Smooth muscle cell (in vitro differentiated cells): ENCODE measurements around the gene LRR1. TPM values are rescaled to one million over a fixed set of nuclear protein-coding genes. Genes with fewer than 3 reads are reported as not detected.
A peak's percentile ranks its signal among the peaks of the same experiment; 100 is the strongest.

ENCODE experiments used
- DNase-seq: peaks from one replicate; lab custom pipeline; 2025; ENCODE audit not compliant: unreplicated experiment; lab: John Stamatoyannopoulos, UW
- H2AFZ ChIP-seq: fragments of 200-600 bp; sonication (generic); 2 replicates; pipeline ENCODE4 v1.6.0; 2016; ENCODE audit warnings: antibody characterized with exemption, low read depth, mild to moderate bottlenecking
- H3F3A ChIP-seq: fragments of 200-600 bp; sonication (generic); 2 replicates; pipeline ENCODE4 v1.6.0; 2017; ENCODE audit warnings: antibody characterized with exemption, low read depth
- H3K27ac ChIP-seq: fragments of 200-600 bp; sonication (generic); 2 replicates; pipeline ENCODE4 v1.5.1; 2016; ENCODE audit warnings: low read depth, mild to moderate bottlenecking
- H3K27me3 ChIP-seq: fragments of 200-600 bp; sonication (generic); 2 replicates; pipeline ENCODE4 v1.6.1; 2016; ENCODE audit warnings: low read depth, mild to moderate bottlenecking
- H3K36me3 ChIP-seq: fragments of 200-600 bp; sonication (generic); 2 replicates; pipeline ENCODE4 v1.5.1; 2016; ENCODE audit warnings: low read depth
- H3K4me1 ChIP-seq: fragments of 200-600 bp; sonication (generic); 2 replicates; pipeline ENCODE4 v1.5.1; 2016; ENCODE audit warnings: low read depth
- H3K4me2 ChIP-seq: fragments of 200-600 bp; sonication (generic); 2 replicates; pipeline ENCODE4 v1.6.0; 2016; ENCODE audit warnings: mild to moderate bottlenecking
- H3K4me3 ChIP-seq: fragments of 200-600 bp; sonication (generic); 2 replicates; pipeline ENCODE4 v1.5.1; 2016; ENCODE audit warnings: mild to moderate bottlenecking
- H3K79me2 ChIP-seq: fragments of 200-600 bp; sonication (generic); 2 replicates; pipeline ENCODE4 v1.6.0; 2016; ENCODE audit warnings: low read depth, mild to moderate bottlenecking
- H3K9ac ChIP-seq: fragments of 200-600 bp; sonication (generic); 2 replicates; pipeline ENCODE4 v1.6.0; 2016; ENCODE audit warnings: low read depth
- H3K9me3 ChIP-seq: fragments of 200-600 bp; sonication (generic); replicated peaks from 2 replicates; pipeline ENCODE4 v1.5.1; 2016; ENCODE audit warnings: low read depth
- H4K20me1 ChIP-seq: fragments of 200-600 bp; sonication (generic); 2 replicates; pipeline ENCODE4 v1.6.0; 2016; ENCODE audit warnings: low read depth
- CTCF ChIP-seq: fragments of 200-600 bp; sonication (generic); IDR thresholded peaks from 2 replicates; pipeline ENCODE4 v1.5.1; 2017; ENCODE audit warnings: borderline replicate concordance, mild to moderate bottlenecking, antibody characterized with exemption; ENCODE audit not compliant: insufficient read depth, poor library complexity, severe bottlenecking
- WGBS: methylation state at CpG from one replicate; pipeline ENCODE4 v1.1.7; 2016; ENCODE audit warnings: low lambda C conversion rate; 5-methylcytosine and 5-hydroxymethylcytosine counted together
- polyA plus RNA-seq: library from polyadenylated mRNA; unstranded; fragments of >200 nt; fragmentation: Nextera tagmentation; extraction: Ambion mirVana; gene quantifications from 2 replicates; pipeline ENCODE4 v1.2.1, GENCODE V29; 2016
- total RNA-seq: library from RNA; depleted of rRNA; stranded (reverse); fragments of >200 nt; gene quantifications from 2 replicates; pipeline ENCODE4 v1.2.3, GENCODE V29; 2014

LRR1 gene
- total and polyA plus RNA-seq, 2 experiments from 2014 or later = 14.7 to 18.7 TPM

GRCh38 chr14:49621114-49621881 lies 22.6 kb downstream of the LRR1 start:
- WGBS = 8% methylated on average over 30 of the region's 65 CpGs
- peaks cover 36% of the 10 kb centered on the region for H3K4me1 ChIP-seq
- peak overlapping the region; percentile 95 for H3K9ac ChIP-seq
- H3F3A ChIP-seq = peaks cover 23% of the 10 kb centered on the region
- H4K20me1 ChIP-seq = peaks cover 58% of the 10 kb centered on the region
- TF ChIP-seq CTCF = no peak
- no peaks in the 10 kb centered on the region for H3K36me3 ChIP-seq
- H3K4me2 ChIP-seq = peak overlapping the region; percentile 98
- peak overlapping the region; percentile 96 for H3K27ac ChIP-seq
- peak overlapping the region; percentile 91 for H3K4me3 ChIP-seq
- peaks cover 63% of the 10 kb centered on the region for H3K79me2 ChIP-seq
- peak overlapping the region; percentile 76 for H2AFZ ChIP-seq
- DNase-seq = no peak
- H3K27me3 ChIP-seq = no peaks in the 10 kb centered on the region
- no peaks in the 10 kb centered on the region for H3K9me3 ChIP-seq

- no peak for DNase-seq
- no peak for TF ChIP-seq CTCF
- H3K79me2 ChIP-seq = peaks cover 63% of the 10 kb centered on the region
- peaks cover 54% of the 10 kb centered on the region for H4K20me1 ChIP-seq
- H3K27ac ChIP-seq = no peak overlapping the region
- H3K4me2 ChIP-seq = peak overlapping the region; percentile 98
- peak overlapping the region; percentile 91 for H3K4me3 ChIP-seq
- H2AFZ ChIP-seq = no peak overlapping the region
- peaks cover 23% of the 10 kb centered on the region for H3F3A ChIP-seq
- no peaks in the 10 kb centered on the region for H3K9me3 ChIP-seq
- WGBS = 72% methylated on average over 3 of the region's 3 CpGs
- H3K27me3 ChIP-seq = no peaks in the 10 kb centered on the region
- H3K4me1 ChIP-seq = peaks cover 36% of the 10 kb centered on the region
- peaks cover 2% of the 10 kb centered on the region for H3K36me3 ChIP-seq
- peak overlapping the region; percentile 40 for H3K9ac ChIP-seq
These were observed 23.4 kb downstream of the LRR1 start for GRCh38 chr14:49622022-49622607.

GRCh38 chr14:49623387-49623786 lies 24.6 kb downstream of the LRR1 start:
- H3K36me3 ChIP-seq = peaks cover 5% of the 10 kb centered on the region
- no peak for TF ChIP-seq CTCF
- H3K9ac ChIP-seq = no peak overlapping the region
- H3K4me1 ChIP-seq = peaks cover 34% of the 10 kb centered on the region
- H3F3A ChIP-seq = peaks cover 19% of the 10 kb centered on the region
- H3K4me2 ChIP-seq = peak overlapping the region; percentile 98
- DNase-seq = no peak
- H3K9me3 ChIP-seq = no peaks in the 10 kb centered on the region
- H2AFZ ChIP-seq = no peak overlapping the region
- H3K79me2 ChIP-seq = peaks cover 62% of the 10 kb centered on the region
- no peak overlapping the region for H3K27ac ChIP-seq
- H3K27me3 ChIP-seq = no peaks in the 10 kb centered on the region
- H3K4me3 ChIP-seq = peak overlapping the region; percentile 91
- H4K20me1 ChIP-seq = peaks cover 50% of the 10 kb centered on the region
- WGBS = 61% methylated on average over 3 of the region's 3 CpGs
